ENCODE data around the gene EIPR1.

EIPR1 gene

GRCh38 chr2:3189961-3190360 lies 187.7 kb downstream of the EIPR1 start:
- H3K9ac ChIP-seq (ENCODE audit: low read length), result no peak overlapping the region
- no peak overlapping the region for H3K4me2 ChIP-seq (ENCODE audit: low read length)
- H3K18ac ChIP-seq (ENCODE audit: low read length), result no peak overlapping the region
- no peaks in the 10 kb centered on the region for H3K79me1 ChIP-seq (ENCODE audit: low read length)
- H2AK5ac ChIP-seq (ENCODE audit: low read length), result no peak overlapping the region
- H2BK5ac ChIP-seq (ENCODE audit: low read length), result no peak overlapping the region
- no peak overlapping the region for H3K4me3 ChIP-seq (ENCODE audit: low read length)
- H3K79me2 ChIP-seq (ENCODE audit: control insufficient read depth, insufficient read depth, low read length), result no peaks in the 10 kb centered on the region
- H4K8ac ChIP-seq (ENCODE audit: low read depth, low read length), result no peak overlapping the region
- no peaks in the 10 kb centered on the region for H3K36me3 ChIP-seq (ENCODE audit: control insufficient read depth, insufficient read depth, low read length)
- no peak overlapping the region for H3K27ac ChIP-seq (ENCODE audit: low read depth, low read length)
- H3K23ac ChIP-seq (ENCODE audit: low read length), result no peak overlapping the region
- no peak for DNase-seq
- no peak overlapping the region for H2BK15ac ChIP-seq (replicated peaks; ENCODE audit: low read depth)
- H3K27me3 ChIP-seq (ENCODE audit: insufficient read depth, low read length, poor library complexity), result no peaks in the 10 kb centered on the region
- H4K5ac ChIP-seq (ENCODE audit: low read length), result no peak overlapping the region
- H3K56ac ChIP-seq (ENCODE audit: low read length), result no peak overlapping the region
- whole genome bisulfite sequencing (ENCODE audit: extremely low coverage, insufficient coverage, low lambda C conversion rate), result no CpG with 5 or more reads among the region's 8 CpGs
- no peak overlapping the region for H2BK120ac ChIP-seq (ENCODE audit: low read depth, low read length)
- no peaks in the 10 kb centered on the region for H3K4me1 ChIP-seq (ENCODE audit: control insufficient read depth, low read depth, low read length)
- no peak overlapping the region for H3K4ac ChIP-seq (ENCODE audit: low read depth, low read length)

GRCh38 chr2:3189076-3189591 lies 188.5 kb downstream of the EIPR1 start:
- H3K4me1 ChIP-seq (ENCODE audit: control insufficient read depth, low read depth, low read length), result no peaks in the 10 kb centered on the region
- H2AK5ac ChIP-seq (ENCODE audit: low read length), result no peak overlapping the region
- no peak overlapping the region for H3K9ac ChIP-seq (ENCODE audit: low read length)
- DNase-seq, result no peak
- H3K4ac ChIP-seq (ENCODE audit: low read depth, low read length), result no peak overlapping the region
- no peak overlapping the region for H2BK15ac ChIP-seq (replicated peaks; ENCODE audit: low read depth)
- no peak overlapping the region for H3K4me2 ChIP-seq (ENCODE audit: low read length)
- no peak overlapping the region for H2BK120ac ChIP-seq (ENCODE audit: low read depth, low read length)
- no peaks in the 10 kb centered on the region for H3K27me3 ChIP-seq (ENCODE audit: insufficient read depth, low read length, poor library complexity)
- no peaks in the 10 kb centered on the region for H3K79me1 ChIP-seq (ENCODE audit: low read length)
- no peak overlapping the region for H4K8ac ChIP-seq (ENCODE audit: low read depth, low read length)
- no CpG with 5 or more reads among the region's 26 CpGs for WGBS (ENCODE audit: extremely low coverage, insufficient coverage, low lambda C conversion rate)
- H3K36me3 ChIP-seq (ENCODE audit: control insufficient read depth, insufficient read depth, low read length), result no peaks in the 10 kb centered on the region
- no peak overlapping the region for H2BK5ac ChIP-seq (ENCODE audit: low read length)
- no peaks in the 10 kb centered on the region for H3K79me2 ChIP-seq (ENCODE audit: control insufficient read depth, insufficient read depth, low read length)
- H4K5ac ChIP-seq (ENCODE audit: low read length), result no peak overlapping the region
- no peak overlapping the region for H3K56ac ChIP-seq (ENCODE audit: low read length)
- no peak overlapping the region for H3K27ac ChIP-seq (ENCODE audit: low read depth, low read length)
- no peak overlapping the region for H3K4me3 ChIP-seq (ENCODE audit: low read length)
- H3K23ac ChIP-seq (ENCODE audit: low read length), result no peak overlapping the region
- H3K18ac ChIP-seq (ENCODE audit: low read length), result no peak overlapping the region

- no peak overlapping the region for H3K23ac ChIP-seq (ENCODE audit: low read length)
- DNase-seq, result no peak
- no peaks in the 10 kb centered on the region for H3K36me3 ChIP-seq (ENCODE audit: control insufficient read depth, insufficient read depth, low read length)
- H3K4me3 ChIP-seq (ENCODE audit: low read length), result no peak overlapping the region
- no peaks in the 10 kb centered on the region for H3K4me1 ChIP-seq (ENCODE audit: control insufficient read depth, low read depth, low read length)
- H4K5ac ChIP-seq (ENCODE audit: low read length), result no peak overlapping the region
- H2BK15ac ChIP-seq (replicated peaks; ENCODE audit: low read depth), result no peak overlapping the region
- H3K27ac ChIP-seq (ENCODE audit: low read depth, low read length), result no peak overlapping the region
- WGBS (ENCODE audit: extremely low coverage, insufficient coverage, low lambda C conversion rate), result no CpG with 5 or more reads among the region's 21 CpGs
- H3K79me1 ChIP-seq (ENCODE audit: low read length), result no peaks in the 10 kb centered on the region
- no peak overlapping the region for H3K56ac ChIP-seq (ENCODE audit: low read length)
- H3K9ac ChIP-seq (ENCODE audit: low read length), result no peak overlapping the region
- H2AK5ac ChIP-seq (ENCODE audit: low read length), result no peak overlapping the region
- H3K79me2 ChIP-seq (ENCODE audit: control insufficient read depth, insufficient read depth, low read length), result no peaks in the 10 kb centered on the region
- no peak overlapping the region for H2BK5ac ChIP-seq (ENCODE audit: low read length)
- H2BK120ac ChIP-seq (ENCODE audit: low read depth, low read length), result no peak overlapping the region
- H3K27me3 ChIP-seq (ENCODE audit: insufficient read depth, low read length, poor library complexity), result no peaks in the 10 kb centered on the region
- H4K8ac ChIP-seq (ENCODE audit: low read depth, low read length), result no peak overlapping the region
- no peak overlapping the region for H3K4me2 ChIP-seq (ENCODE audit: low read length)
- no peak overlapping the region for H3K4ac ChIP-seq (ENCODE audit: low read depth, low read length)
- no peak overlapping the region for H3K18ac ChIP-seq (ENCODE audit: low read length)
These were observed 189.1 kb downstream of the EIPR1 start for GRCh38 chr2:3188405-3188946.

- no peak overlapping the region for H2BK5ac ChIP-seq (ENCODE audit: low read length)
- no peak overlapping the region for H3K23ac ChIP-seq (ENCODE audit: low read length)
- no peak overlapping the region for H3K4me3 ChIP-seq (ENCODE audit: low read length)
- no peaks in the 10 kb centered on the region for H3K4me1 ChIP-seq (ENCODE audit: control insufficient read depth, low read depth, low read length)
- no peak overlapping the region for H2AK5ac ChIP-seq (ENCODE audit: low read length)
- H3K27ac ChIP-seq (ENCODE audit: low read depth, low read length), result no peak overlapping the region
- no peak overlapping the region for H3K4ac ChIP-seq (ENCODE audit: low read depth, low read length)
- no peak for DNase-seq
- H3K79me2 ChIP-seq (ENCODE audit: control insufficient read depth, insufficient read depth, low read length), result no peaks in the 10 kb centered on the region
- H3K56ac ChIP-seq (ENCODE audit: low read length), result no peak overlapping the region
- H3K18ac ChIP-seq (ENCODE audit: low read length), result no peak overlapping the region
- no peaks in the 10 kb centered on the region for H3K36me3 ChIP-seq (ENCODE audit: control insufficient read depth, insufficient read depth, low read length)
- no peak overlapping the region for H2BK15ac ChIP-seq (replicated peaks; ENCODE audit: low read depth)
- WGBS (ENCODE audit: extremely low coverage, insufficient coverage, low lambda C conversion rate), result no CpG with 5 or more reads among the region's 12 CpGs
- H4K8ac ChIP-seq (ENCODE audit: low read depth, low read length), result no peak overlapping the region
- H3K9ac ChIP-seq (ENCODE audit: low read length), result no peak overlapping the region
- no peaks in the 10 kb centered on the region for H3K27me3 ChIP-seq (ENCODE audit: insufficient read depth, low read length, poor library complexity)
- H4K5ac ChIP-seq (ENCODE audit: low read length), result no peak overlapping the region
- H3K4me2 ChIP-seq (ENCODE audit: low read length), result no peak overlapping the region
- no peaks in the 10 kb centered on the region for H3K79me1 ChIP-seq (ENCODE audit: low read length)
- no peak overlapping the region for H2BK120ac ChIP-seq (ENCODE audit: low read depth, low read length)
These were observed 190.2 kb downstream of the EIPR1 start for GRCh38 chr2:3187467-3187866.

GRCh38 chr2:3186766-3187165 lies 190.9 kb downstream of the EIPR1 start:
- H3K56ac ChIP-seq (ENCODE audit: low read length), result no peak overlapping the region
- no peak overlapping the region for H3K4ac ChIP-seq (ENCODE audit: low read depth, low read length)
- H3K4me1 ChIP-seq (ENCODE audit: control insufficient read depth, low read depth, low read length), result no peaks in the 10 kb centered on the region
- H3K36me3 ChIP-seq (ENCODE audit: control insufficient read depth, insufficient read depth, low read length), result no peaks in the 10 kb centered on the region
- no peak overlapping the region for H3K4me2 ChIP-seq (ENCODE audit: low read length)
- no peak overlapping the region for H3K9ac ChIP-seq (ENCODE audit: low read length)
- no peak overlapping the region for H3K27ac ChIP-seq (ENCODE audit: low read depth, low read length)
- no peak for DNase-seq
- H3K79me1 ChIP-seq (ENCODE audit: low read length), result no peaks in the 10 kb centered on the region
- H4K5ac ChIP-seq (ENCODE audit: low read length), result no peak overlapping the region
- no peak overlapping the region for H2BK15ac ChIP-seq (replicated peaks; ENCODE audit: low read depth)
- no peaks in the 10 kb centered on the region for H3K27me3 ChIP-seq (ENCODE audit: insufficient read depth, low read length, poor library complexity)
- no peak overlapping the region for H2AK5ac ChIP-seq (ENCODE audit: low read length)
- H2BK120ac ChIP-seq (ENCODE audit: low read depth, low read length), result no peak overlapping the region
- H3K79me2 ChIP-seq (ENCODE audit: control insufficient read depth, insufficient read depth, low read length), result no peaks in the 10 kb centered on the region
- WGBS (ENCODE audit: extremely low coverage, insufficient coverage, low lambda C conversion rate), result no CpG with 5 or more reads among the region's 8 CpGs
- H3K18ac ChIP-seq (ENCODE audit: low read length), result no peak overlapping the region
- no peak overlapping the region for H3K4me3 ChIP-seq (ENCODE audit: low read length)
- no peak overlapping the region for H4K8ac ChIP-seq (ENCODE audit: low read depth, low read length)
- H3K23ac ChIP-seq (ENCODE audit: low read length), result no peak overlapping the region
- no peak overlapping the region for H2BK5ac ChIP-seq (ENCODE audit: low read length)

GRCh38 chr2:3185910-3186309 lies 191.7 kb downstream of the EIPR1 start:
- no peak overlapping the region for H3K18ac ChIP-seq (ENCODE audit: low read length)
- no peaks in the 10 kb centered on the region for H3K27me3 ChIP-seq (ENCODE audit: insufficient read depth, low read length, poor library complexity)
- H3K4me3 ChIP-seq (ENCODE audit: low read length), result no peak overlapping the region
- no peak overlapping the region for H3K9ac ChIP-seq (ENCODE audit: low read length)
- no peak overlapping the region for H3K56ac ChIP-seq (ENCODE audit: low read length)
- no peak overlapping the region for H3K4ac ChIP-seq (ENCODE audit: low read depth, low read length)
- no peak overlapping the region for H3K27ac ChIP-seq (ENCODE audit: low read depth, low read length)
- H4K8ac ChIP-seq (ENCODE audit: low read depth, low read length), result no peak overlapping the region
- DNase-seq, result no peak
- no peak overlapping the region for H3K4me2 ChIP-seq (ENCODE audit: low read length)
- no peak overlapping the region for H2BK5ac ChIP-seq (ENCODE audit: low read length)
- H3K36me3 ChIP-seq (ENCODE audit: control insufficient read depth, insufficient read depth, low read length), result no peaks in the 10 kb centered on the region
- H3K4me1 ChIP-seq (ENCODE audit: control insufficient read depth, low read depth, low read length), result no peaks in the 10 kb centered on the region
- H3K79me2 ChIP-seq (ENCODE audit: control insufficient read depth, insufficient read depth, low read length), result no peaks in the 10 kb centered on the region
- no peak overlapping the region for H3K23ac ChIP-seq (ENCODE audit: low read length)
- H2BK15ac ChIP-seq (replicated peaks; ENCODE audit: low read depth), result no peak overlapping the region
- H2BK120ac ChIP-seq (ENCODE audit: low read depth, low read length), result no peak overlapping the region
- no peaks in the 10 kb centered on the region for H3K79me1 ChIP-seq (ENCODE audit: low read length)
- H4K5ac ChIP-seq (ENCODE audit: low read length), result no peak overlapping the region
- no peak overlapping the region for H2AK5ac ChIP-seq (ENCODE audit: low read length)
- WGBS (ENCODE audit: extremely low coverage, insufficient coverage, low lambda C conversion rate), result no CpG with 5 or more reads among the region's 10 CpGs

All from mesendoderm (in vitro differentiated cells).